ENCODE results near the gene TMEM11.

The TMEM11 gene

DNA sequence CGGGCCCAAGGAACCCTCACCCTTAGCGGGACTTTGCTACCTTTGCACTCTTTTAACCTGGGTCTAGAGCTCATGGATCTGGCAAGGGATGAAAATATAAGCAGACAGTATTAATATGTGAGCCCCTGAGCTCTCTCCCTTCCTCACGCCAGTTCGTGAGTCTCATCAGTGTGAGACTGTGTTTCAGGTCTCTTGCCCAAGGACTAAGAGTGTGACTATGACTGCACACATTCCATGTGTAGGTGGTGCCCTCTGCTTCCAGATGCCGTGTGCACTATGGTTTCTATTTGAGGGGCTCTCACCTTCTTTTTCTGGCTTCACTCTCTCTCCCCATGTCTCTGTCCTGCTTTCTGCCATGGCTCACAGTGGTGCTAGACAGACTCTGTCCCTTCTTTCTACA lies 46.7 kb downstream of the TMEM11 start:
- TF ChIP-seq, protein P1, sequence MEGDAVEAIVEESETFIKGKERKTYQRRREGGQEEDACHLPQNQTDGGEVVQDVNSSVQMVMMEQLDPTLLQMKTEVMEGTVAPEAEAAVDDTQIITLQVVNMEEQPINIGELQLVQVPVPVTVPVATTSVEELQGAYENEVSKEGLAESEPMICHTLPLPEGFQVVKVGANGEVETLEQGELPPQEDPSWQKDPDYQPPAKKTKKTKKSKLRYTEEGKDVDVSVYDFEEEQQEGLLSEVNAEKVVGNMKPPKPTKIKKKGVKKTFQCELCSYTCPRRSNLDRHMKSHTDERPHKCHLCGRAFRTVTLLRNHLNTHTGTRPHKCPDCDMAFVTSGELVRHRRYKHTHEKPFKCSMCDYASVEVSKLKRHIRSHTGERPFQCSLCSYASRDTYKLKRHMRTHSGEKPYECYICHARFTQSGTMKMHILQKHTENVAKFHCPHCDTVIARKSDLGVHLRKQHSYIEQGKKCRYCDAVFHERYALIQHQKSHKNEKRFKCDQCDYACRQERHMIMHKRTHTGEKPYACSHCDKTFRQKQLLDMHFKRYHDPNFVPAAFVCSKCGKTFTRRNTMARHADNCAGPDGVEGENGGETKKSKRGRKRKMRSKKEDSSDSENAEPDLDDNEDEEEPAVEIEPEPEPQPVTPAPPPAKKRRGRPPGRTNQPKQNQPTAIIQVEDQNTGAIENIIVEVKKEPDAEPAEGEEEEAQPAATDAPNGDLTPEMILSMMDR (IDR thresholded peaks at IDR 0.05; ENCODE audit: low read depth, low read length, missing control alignments), result no peak
- DNase-seq (ENCODE audit: low read depth), result no peak
- no peak overlapping the region for H3K4me3 ChIP-seq (ENCODE audit: low read depth, low read length)

DNA sequence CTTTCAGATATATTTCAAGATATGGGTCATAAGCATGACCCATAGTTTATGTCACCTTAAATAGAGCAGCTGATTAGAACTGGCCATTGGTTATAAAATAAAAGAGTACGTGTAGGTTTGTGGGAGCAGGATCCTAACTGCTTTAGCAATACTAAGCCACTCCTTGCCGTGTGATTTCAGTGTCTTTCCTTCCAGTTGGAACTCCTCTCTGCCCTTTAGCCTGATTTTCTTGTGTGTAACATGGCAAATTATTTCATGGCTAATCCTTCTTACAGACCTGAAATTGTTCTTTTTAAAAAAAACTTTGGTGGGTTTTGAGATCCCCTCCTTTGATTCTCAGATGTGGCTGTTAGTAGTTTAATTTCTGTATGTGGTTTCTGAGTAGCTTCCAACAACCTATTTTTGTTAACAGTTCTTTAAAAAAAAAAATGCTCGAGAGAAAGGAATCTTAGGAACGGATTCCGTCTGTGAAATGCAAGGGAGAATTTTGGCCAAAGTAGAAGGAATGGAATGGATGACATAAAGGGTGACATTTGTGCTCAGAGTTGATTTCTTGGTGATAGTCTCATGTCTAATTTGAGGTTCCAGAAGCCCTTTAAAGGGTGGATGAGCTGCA lies 47.3 kb downstream of the TMEM11 start:
- DNase-seq (ENCODE audit: low read depth), result no peak
- H3K4me3 ChIP-seq (ENCODE audit: low read depth, low read length), result no peak overlapping the region
- TF ChIP-seq, protein P1 (IDR thresholded peaks at IDR 0.05; ENCODE audit: low read depth, low read length, missing control alignments), result no peak

DNA sequence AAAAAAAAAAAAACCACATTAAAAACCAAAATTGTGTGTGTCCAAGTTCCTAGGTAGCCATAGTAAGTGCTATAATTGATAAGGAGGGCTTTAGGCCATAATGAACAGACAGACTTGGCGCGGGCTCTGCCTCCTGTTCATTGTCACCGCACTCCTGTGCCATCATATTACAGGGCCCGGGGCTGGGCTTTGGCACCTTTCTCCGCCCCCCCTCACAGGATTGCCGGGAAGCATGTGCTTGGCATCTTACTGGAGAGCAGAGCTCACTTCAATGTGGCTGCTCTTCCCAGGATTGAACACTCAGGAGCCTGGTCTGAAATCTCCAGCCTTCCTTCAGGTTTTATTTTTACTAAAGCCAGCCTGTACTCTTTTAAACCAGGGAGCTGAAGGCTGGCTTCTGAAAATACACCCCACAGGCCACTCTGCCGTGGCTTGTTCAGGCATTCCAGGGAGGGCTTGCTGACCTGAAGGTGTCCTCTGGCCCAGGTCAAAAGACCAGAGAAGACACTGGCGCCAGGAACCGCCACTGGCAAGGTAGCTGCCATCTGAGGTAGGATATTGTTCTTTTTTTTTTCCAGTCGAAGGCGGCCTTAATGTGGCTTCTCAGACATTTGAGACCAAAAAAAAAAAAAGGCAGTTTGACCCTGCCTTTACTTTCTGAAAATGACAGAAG lies 47.9 kb downstream of the TMEM11 start:
- DNase-seq (ENCODE audit: low read depth), result no peak
- TF ChIP-seq, protein P1 (IDR thresholded peaks at IDR 0.05; ENCODE audit: low read depth, low read length, missing control alignments), result no peak
- H3K4me3 ChIP-seq (ENCODE audit: low read depth, low read length), result no peak overlapping the region

GRCh38 chr17:21164620-21165019 lies 49.3 kb downstream of the TMEM11 start:
- no peak for DNase-seq (ENCODE audit: low read depth)
- TF ChIP-seq, protein P1 (IDR thresholded peaks at IDR 0.05; ENCODE audit: low read depth, low read length, missing control alignments), result no peak

GRCh38 chr17:21164216-21164615 lies 49.7 kb downstream of the TMEM11 start:
- TF ChIP-seq, protein P1 (IDR thresholded peaks at IDR 0.05; ENCODE audit: low read depth, low read length, missing control alignments), result peak; percentile 31
- DNase-seq (ENCODE audit: low read depth), result no peak
- H3K4me3 ChIP-seq (ENCODE audit: low read depth, low read length), result no peak overlapping the region

More at GRCh38 chr17:21164620-21165019, 49.3 kb downstream of the TMEM11 start:
- H3K4me3 ChIP-seq (ENCODE audit: low read depth, low read length), result no peak overlapping the region

DNA sequence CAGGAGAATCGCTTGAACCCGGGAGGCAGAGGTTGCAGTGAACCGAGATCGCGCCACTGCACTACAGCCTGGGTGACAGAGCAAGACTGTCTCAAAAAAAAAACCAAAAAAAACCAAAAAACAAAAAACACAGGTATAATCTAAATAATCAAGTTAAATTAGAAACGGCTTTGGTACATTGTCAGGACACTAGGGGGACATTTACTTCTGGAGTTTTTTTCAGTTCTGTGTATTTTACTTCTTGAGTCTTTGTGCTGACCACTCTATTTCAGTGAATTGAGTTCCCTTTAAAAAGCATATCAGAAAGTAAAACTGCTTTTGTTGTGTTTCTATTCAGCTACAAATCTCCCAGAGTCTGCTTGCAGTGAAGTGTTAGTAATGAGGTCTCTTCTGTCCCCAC lies 50.9 kb downstream of the TMEM11 start:
- TF ChIP-seq, protein P1 (IDR thresholded peaks at IDR 0.05; ENCODE audit: low read depth, low read length, missing control alignments), result no peak
- no peak overlapping the region for H3K4me3 ChIP-seq (ENCODE audit: low read depth, low read length)
- no peak for DNase-seq (ENCODE audit: low read depth)

DNA sequence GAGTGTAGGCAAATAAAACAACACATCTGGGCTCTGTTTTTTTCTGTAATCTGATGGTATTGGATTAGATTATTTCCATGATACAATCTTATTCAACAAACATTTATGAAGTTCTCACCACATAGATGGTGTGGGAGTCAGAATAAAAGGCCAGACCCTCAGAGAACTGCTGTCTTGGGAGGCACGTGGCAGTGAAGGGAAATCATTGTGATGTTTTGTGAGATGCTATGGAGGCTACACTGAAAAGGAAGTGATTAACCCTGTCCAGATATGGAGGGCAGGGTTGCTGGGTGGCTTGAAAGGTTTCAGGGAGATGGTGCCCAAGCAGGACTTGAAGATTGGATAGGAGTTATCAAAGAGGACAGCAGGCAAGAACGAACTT lies 51.6 kb downstream of the TMEM11 start:
- TF ChIP-seq, protein P1 (IDR thresholded peaks at IDR 0.05; ENCODE audit: low read depth, low read length, missing control alignments), result no peak
- no peak overlapping the region for H3K4me3 ChIP-seq (ENCODE audit: low read depth, low read length)
- no peak for DNase-seq (ENCODE audit: low read depth)
